ENCODE measurements around the gene SMIM44. TPM values are rescaled to one million over a fixed set of nuclear protein-coding genes. Genes with fewer than 3 reads are reported as not detected.

The SMIM44 gene
- total RNA-seq, 1 donor from 2014 or later: 1.0 TPM

DNA sequence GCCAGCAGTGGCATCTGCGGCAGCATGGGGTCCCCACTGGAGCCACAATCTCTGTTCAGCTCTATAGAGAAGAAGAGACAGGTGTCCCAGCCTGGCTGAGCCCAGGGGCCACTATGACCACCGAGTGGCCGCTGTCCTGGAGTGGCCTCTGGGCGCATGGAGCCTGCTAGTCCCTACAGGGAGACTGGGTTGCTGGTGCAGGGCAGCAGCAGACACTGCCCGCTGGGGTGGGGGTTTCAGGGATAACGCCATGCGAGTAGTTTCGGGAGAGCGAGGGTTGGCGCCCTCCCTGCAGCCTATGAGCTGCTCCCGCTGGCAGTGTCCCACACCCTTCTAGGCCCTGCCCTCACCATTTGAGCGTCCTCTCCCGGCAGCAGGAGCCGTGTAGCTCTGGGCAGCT is 44.8 kb upstream of the SMIM44 start:
- H3K4me3 ChIP-seq (ENCODE audit: low read depth, low read length): no peak overlapping the region
- no peak for DNase-seq (ENCODE audit: low read depth)
- TF ChIP-seq, protein P1, sequence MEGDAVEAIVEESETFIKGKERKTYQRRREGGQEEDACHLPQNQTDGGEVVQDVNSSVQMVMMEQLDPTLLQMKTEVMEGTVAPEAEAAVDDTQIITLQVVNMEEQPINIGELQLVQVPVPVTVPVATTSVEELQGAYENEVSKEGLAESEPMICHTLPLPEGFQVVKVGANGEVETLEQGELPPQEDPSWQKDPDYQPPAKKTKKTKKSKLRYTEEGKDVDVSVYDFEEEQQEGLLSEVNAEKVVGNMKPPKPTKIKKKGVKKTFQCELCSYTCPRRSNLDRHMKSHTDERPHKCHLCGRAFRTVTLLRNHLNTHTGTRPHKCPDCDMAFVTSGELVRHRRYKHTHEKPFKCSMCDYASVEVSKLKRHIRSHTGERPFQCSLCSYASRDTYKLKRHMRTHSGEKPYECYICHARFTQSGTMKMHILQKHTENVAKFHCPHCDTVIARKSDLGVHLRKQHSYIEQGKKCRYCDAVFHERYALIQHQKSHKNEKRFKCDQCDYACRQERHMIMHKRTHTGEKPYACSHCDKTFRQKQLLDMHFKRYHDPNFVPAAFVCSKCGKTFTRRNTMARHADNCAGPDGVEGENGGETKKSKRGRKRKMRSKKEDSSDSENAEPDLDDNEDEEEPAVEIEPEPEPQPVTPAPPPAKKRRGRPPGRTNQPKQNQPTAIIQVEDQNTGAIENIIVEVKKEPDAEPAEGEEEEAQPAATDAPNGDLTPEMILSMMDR (conservative IDR thresholded peaks at IDR 0.05; ENCODE audit: low read depth, low read length): no peak

DNA sequence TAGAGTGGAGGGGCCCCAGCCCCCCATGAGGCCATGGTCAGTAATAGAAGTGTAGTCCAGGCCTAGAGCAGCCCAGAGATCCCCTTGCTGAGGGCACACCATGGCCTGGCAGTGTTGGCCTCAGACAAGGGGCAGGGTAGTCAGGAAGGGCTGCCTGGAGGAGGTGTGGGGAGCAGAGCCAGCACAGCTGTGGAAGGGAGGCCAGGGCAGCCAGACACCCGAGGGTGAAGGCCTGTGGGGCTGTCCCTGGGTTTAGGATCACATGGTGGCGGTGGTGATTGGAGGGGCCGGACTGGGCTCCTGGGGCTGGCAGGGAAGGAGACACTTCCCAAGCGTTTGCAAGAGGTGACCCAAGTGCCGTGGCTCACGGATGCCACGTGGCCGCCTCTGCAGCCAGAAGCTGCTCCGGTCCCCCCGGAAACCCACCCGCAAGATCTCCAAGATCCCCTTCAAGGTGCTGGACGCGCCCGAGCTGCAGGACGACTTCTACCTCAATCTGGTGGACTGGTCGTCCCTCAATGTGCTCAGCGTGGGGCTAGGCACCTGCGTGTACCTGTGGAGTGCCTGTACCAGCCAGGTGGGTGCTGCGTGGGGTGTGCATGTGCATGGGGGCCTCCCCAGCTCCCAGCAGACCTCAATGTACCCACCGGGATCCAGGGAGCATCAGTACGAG is 44.1 kb upstream of the SMIM44 start:
- no peak overlapping the region for H3K4me3 ChIP-seq (ENCODE audit: low read depth, low read length)
- TF ChIP-seq, protein P1 (conservative IDR thresholded peaks at IDR 0.05; ENCODE audit: low read depth, low read length): no peak
- DNase-seq (ENCODE audit: low read depth): no peak

DNA sequence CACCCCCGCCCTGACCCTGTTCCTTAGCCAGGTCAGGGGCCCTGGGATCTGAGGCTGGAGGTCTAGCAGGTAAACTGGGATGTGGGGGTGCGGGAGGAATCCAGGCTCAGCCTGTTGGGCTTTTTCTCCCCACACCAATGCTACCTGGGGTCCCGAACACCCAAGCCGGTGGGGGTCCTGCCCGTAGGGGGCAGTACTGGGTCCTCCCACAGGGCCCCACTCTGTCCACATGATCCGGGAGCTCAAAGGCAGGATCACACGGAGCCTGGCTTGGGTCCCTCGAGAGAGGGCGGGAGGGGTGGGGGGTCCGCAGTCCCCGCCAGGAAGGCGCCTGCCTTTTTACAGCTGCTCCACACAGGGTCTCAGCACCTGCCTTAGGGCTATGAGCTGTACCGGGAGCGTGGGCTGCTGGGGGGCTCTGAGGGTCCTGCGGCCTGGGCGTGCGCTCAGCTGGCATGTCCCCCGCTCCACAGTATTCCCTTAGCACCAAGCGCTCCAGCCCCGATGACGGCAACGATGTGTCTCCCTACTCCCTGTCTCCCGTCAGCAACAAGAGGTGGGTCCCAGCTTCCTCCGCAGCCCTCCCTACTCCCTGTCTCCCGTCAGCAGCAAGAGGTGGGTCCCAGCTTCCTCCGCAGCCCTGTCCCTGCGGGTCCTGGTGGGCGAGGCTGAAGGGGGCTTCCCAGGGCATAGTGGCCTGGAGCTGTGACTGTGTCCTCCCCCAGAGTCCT is 43.4 kb upstream of the SMIM44 start:
- DNase-seq (ENCODE audit: low read depth): no peak
- H3K4me3 ChIP-seq (ENCODE audit: low read depth, low read length): no peak overlapping the region
- TF ChIP-seq, protein P1 (conservative IDR thresholded peaks at IDR 0.05; ENCODE audit: low read depth, low read length): peak; percentile 29

DNA sequence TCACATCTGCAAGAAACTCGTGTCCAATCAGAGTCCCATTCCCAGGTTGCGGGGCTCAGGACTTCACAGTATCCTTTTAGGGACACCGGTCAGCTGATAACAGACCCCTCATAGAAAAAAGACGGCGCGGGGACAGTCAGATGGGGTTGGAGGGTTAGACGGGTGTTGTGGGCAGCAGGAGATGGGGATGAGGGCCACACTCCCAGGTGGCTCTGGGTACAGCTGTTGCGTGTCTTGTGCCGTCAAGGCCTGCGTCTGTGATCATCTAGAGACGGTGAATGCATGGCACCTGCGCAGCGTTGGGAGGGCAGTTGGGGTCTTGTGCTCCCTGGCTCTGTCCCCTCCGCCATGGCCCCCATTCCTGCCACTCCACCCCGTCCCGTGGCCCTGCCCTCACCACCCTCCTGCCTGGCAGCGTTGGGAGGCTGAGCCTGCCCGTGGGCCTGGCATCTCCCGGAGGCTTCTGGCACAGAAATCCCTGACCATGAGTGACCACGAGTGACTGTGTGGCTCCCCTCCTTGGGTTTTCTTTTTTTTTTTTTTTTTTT is 41.7 kb upstream of the SMIM44 start:
- no peak overlapping the region for H3K4me3 ChIP-seq (ENCODE audit: low read depth, low read length)
- TF ChIP-seq, protein P1 (conservative IDR thresholded peaks at IDR 0.05; ENCODE audit: low read depth, low read length): no peak
- DNase-seq (ENCODE audit: low read depth): no peak

DNA sequence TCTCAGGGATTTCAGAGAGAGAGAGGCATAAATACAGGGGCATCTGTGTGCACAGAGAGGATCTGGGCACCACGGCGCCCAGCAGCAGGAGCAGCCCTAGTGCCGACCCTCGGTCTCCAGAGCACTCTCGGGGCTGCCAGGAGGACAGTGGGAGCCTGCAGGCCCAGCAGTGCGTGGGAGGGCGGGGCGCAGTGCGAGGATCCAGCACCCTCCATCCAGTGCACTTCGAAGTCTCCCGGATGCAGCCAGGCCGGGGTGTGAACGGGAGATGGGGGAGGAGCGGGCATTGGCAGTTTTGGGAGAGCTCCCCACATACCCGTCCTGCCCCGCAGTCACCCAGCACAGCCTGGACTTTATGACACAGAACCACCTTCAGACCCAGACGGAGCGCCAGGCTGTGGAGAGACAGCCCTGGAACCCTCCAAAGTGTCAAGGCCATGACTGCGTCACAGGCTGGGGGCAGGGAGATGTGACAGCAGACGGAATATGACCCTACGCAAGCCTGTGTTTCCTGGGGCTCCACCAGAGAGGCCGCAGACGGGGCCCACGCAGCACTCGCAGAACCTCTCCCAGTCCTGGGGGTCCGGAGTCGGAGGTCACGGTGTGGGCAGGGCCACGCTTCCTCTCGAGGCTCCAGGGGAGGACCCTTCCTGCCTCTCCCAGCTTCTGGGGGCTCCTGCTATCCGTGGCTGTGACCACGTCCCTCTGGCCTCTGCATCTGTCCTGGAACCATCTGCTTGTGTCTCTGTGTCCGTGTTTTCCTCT is 41.0 kb upstream of the SMIM44 start:
- DNase-seq (ENCODE audit: low read depth): no peak
- TF ChIP-seq, protein P1 (conservative IDR thresholded peaks at IDR 0.05; ENCODE audit: low read depth, low read length): no peak
- no peak overlapping the region for H3K4me3 ChIP-seq (ENCODE audit: low read depth, low read length)

DNA sequence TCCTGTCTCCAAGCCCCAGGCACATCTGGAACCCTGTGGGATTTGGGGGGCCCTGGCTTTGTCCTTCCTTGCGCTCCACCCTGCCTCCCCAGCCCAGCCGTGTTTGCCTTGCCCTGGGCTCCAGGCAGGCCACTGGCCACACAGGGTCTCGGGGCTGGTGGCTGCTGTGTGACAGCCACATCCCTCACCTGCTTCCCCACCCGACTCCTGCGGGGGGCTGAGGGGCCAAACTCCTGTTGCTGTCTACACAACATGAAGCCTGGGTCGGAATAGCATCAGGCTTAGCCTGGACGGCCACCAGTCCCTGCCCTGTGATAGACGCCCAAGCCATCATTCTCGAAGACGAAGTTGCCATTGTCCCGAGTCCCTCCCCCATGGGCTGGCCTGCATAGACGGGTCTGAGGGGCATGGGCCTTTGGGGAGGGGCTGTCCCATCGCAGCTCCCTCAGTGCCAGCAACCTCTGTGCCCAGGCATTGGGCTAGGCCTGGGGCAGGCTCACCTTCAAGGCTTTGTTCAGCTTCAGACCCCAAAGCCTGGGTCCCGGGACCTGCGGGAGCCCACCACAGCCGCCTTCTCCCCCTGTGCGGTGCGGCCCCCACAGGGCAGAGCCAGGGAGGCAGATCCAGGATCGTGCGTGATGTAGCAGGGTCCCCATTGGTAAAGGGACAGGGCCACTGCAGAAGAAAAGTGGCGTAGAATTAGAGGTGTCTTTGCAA is 40.3 kb upstream of the SMIM44 start:
- DNase-seq (ENCODE audit: low read depth): no peak
- TF ChIP-seq, protein P1 (conservative IDR thresholded peaks at IDR 0.05; ENCODE audit: low read depth, low read length): no peak
- no peak overlapping the region for H3K4me3 ChIP-seq (ENCODE audit: low read depth, low read length)
